GM06990 (cell line): Measurements from ENCODE around the gene SCUBE2.
A peak's percentile ranks its signal among the peaks of the same experiment; 100 is the strongest.

Source experiments
- DNase-seq: peaks from one replicate; pipeline ENCODE4 v3.0.0-alpha.2; 2011; ENCODE audit not compliant: insufficient read length; ENCODE audit errors: extremely low read depth
- H3K27me3 ChIP-seq: replicated peaks from 2 replicates; pipeline ENCODE4 v1.6.0; 2011; ENCODE audit warnings: low read length; ENCODE audit not compliant: control insufficient read depth, insufficient read depth
- H3K36me3 ChIP-seq: 2 replicates; pipeline ENCODE4 v1.5.1; 2011; ENCODE audit warnings: low read length; ENCODE audit not compliant: control insufficient read depth, insufficient read depth
- H3K4me3 ChIP-seq: replicated peaks from 2 replicates; pipeline ENCODE4 v1.5.1; 2011; ENCODE audit warnings: low read depth, mild to moderate bottlenecking, control low read depth, low read length
- TF ChIP-seq, protein P1 (sequence below): IDR thresholded peaks from 2 replicates; pipeline ENCODE4 v1.5.1; 2011; ENCODE audit warnings: low read length, control low read depth, mild to moderate bottlenecking, inconsistent platforms; ENCODE audit not compliant: insufficient read depth, poor library complexity, severe bottlenecking

The SCUBE2 gene

DNA sequence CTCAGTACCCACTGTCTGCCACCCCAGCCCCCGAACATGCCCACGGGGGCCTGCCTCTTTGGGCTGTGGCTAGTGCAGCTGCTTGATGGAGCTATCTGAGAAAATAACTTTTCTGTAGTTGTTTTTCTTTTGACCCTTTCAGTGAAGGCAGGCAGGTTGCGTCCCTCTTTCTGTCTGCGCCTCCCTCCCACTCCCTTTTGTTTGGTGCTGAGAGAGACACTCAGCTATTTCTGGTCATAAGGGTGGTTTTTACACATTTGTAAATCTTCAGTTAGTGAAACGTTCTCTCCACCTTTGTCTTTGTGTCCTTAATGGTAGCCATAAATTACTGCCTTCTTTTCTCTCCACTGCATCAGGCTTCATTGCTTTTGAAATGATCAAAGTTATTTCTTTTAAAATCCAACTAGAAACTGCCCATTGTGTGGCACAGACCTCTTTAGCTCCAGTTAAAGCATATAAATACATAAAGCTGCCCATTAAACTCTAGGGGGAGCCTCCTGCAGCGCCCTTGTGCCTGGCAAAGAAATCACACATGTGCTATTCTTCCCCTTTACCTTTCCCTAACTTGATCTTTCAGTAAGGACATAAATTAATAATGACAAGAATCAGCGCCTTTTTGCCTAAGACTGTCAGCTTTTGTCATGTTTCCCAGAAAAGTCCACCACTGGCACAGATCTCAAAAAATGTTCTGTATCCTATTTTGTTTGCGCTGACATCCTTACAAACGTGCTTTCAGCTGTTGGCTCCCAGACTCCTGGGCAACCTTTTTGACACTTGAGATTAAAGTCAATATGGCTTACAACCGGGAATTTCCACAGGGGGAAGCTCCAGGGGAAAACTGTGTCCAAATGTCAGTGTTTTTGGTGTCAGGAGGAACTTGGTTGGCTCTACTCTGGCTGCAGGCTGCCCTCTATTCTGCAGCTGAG, 1.7 kb upstream of the SCUBE2 start:
- TF ChIP-seq, protein P1, sequence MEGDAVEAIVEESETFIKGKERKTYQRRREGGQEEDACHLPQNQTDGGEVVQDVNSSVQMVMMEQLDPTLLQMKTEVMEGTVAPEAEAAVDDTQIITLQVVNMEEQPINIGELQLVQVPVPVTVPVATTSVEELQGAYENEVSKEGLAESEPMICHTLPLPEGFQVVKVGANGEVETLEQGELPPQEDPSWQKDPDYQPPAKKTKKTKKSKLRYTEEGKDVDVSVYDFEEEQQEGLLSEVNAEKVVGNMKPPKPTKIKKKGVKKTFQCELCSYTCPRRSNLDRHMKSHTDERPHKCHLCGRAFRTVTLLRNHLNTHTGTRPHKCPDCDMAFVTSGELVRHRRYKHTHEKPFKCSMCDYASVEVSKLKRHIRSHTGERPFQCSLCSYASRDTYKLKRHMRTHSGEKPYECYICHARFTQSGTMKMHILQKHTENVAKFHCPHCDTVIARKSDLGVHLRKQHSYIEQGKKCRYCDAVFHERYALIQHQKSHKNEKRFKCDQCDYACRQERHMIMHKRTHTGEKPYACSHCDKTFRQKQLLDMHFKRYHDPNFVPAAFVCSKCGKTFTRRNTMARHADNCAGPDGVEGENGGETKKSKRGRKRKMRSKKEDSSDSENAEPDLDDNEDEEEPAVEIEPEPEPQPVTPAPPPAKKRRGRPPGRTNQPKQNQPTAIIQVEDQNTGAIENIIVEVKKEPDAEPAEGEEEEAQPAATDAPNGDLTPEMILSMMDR: peak; percentile 36
- no peak overlapping the region for H3K4me3 ChIP-seq
- no peak for DNase-seq
- no peaks in the 10 kb centered on the region for H3K36me3 ChIP-seq
- H3K27me3 ChIP-seq: peaks cover 1% of the 10 kb centered on the region; the same call in 1 of the 2 replicates

DNA sequence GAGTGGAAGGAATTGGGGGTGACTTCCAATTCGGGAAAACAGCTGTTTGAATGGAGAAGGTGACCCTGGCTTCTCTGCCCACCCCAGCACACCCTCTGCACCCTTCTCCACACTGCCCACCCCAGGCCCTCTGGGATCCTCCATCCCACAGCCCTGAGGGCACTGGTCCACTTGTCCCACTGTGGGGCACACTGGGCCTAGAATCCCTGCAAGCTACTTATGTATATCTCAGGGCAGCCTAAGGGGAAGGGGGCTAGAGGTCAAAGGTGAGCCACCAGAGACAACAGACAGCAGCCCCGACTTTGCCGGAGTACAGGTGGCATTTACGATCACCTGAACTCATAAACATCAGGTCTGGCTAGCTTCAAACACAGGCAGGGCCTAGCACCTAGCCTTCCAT, 673 bp upstream of the SCUBE2 start:
- no peak for DNase-seq
- no peaks in the 10 kb centered on the region for H3K36me3 ChIP-seq
- no peak overlapping the region for H3K4me3 ChIP-seq
- TF ChIP-seq, protein P1: no peak
- peaks cover 1% of the 10 kb centered on the region; the same call in 1 of the 2 replicates for H3K27me3 ChIP-seq

DNA sequence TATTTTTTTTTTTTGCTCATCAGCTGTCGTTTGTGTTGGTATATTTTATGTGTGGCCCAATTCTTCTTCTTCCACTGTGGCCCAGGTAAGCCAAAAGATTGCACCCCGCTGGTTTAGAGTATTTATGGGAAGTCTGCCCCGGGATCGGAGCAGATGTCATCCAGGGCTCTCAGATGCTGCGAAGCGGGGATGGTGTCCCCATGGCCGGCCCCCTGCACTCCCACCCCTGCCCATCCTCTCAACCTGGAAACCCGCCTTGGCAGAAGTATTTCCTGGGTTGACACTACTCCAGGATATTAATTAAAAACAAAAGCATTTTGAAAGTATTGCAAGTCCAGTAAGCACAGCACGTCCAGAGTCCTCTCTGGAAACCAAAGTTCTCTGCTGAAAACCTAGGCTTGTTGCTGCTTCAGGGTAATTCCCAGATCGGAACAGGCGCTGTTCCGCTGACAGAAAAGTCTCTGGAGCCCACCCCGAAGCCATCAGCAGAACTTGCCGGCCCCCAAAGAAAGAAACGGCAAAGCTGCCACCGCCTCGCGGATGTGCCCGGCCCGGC, 833 bp downstream of the SCUBE2 start:
- peaks cover 1% of the 10 kb centered on the region; the same call in 1 of the 2 replicates for H3K27me3 ChIP-seq

DNA sequence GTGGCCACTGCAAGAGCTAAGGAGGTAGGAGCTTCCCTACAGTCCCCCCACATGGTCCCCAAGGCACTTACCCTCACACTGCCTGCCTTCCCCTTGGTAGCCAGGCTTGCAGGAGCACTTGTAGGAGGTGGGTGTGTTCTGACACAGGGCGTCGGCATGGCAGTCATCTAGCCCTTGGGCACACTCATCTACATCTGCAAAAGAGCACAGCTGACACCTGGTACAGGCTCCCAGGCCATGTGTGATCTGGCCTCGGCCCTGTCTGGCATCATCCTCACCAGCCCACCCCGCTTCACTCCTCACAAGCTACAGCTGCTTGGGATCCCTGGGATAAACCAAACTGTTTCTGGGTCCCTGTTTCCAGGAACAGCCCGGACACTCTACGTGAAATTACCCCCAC, 1.8 kb downstream of the SCUBE2 start:
- peaks cover 1% of the 10 kb centered on the region; the same call in 1 of the 2 replicates for H3K27me3 ChIP-seq

More for the DNA sequence above, 833 bp downstream of the SCUBE2 start:
- DNase-seq: no peak
- TF ChIP-seq, protein P1: no peak
- Histone ChIP-seq H3K36me3 (no peaks in the 10 kb centered on the region), H3K4me3 (no peak overlapping the region)

DNA sequence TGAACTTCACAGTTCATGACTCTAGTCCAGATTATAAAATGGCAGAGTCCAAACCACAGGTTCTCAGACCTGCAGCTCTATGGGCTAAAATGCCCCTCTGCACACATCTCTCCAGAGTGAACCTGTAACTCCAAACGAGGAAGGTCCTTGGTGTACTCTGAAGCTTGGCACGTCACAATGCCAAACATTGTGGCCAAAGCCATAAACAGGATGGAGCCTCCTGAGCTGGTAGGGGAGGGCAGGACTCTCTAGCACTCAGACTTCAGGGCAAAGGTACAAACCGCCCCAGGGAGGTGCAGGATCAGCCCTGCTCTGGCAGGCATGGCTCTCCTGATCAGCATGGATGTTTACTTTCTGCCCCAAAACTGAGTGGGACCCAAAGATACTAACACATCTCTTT, 2.3 kb downstream of the SCUBE2 start:
- H3K4me3 ChIP-seq: no peak overlapping the region
- H3K36me3 ChIP-seq: no peaks in the 10 kb centered on the region
- TF ChIP-seq, protein P1: no peak
- no peaks in the 10 kb centered on the region; the same call in 1 of the 2 replicates for H3K27me3 ChIP-seq
- no peak for DNase-seq

More for the DNA sequence above, 1.8 kb downstream of the SCUBE2 start:
- TF ChIP-seq, protein P1: no peak
- no peak for DNase-seq
- H3K36me3 ChIP-seq: no peaks in the 10 kb centered on the region
- H3K4me3 ChIP-seq: no peak overlapping the region
